Measurements from ENCODE around the gene KIAA0930.
A peak's percentile ranks its signal among the peaks of the same experiment; 100 is the strongest.
"Not testable (repeated sequence)": the region's sequence is repeated elsewhere in the genome, so short reads cannot be mapped to it uniquely, and the experiment has no call there.

Gene KIAA0930

DNA sequence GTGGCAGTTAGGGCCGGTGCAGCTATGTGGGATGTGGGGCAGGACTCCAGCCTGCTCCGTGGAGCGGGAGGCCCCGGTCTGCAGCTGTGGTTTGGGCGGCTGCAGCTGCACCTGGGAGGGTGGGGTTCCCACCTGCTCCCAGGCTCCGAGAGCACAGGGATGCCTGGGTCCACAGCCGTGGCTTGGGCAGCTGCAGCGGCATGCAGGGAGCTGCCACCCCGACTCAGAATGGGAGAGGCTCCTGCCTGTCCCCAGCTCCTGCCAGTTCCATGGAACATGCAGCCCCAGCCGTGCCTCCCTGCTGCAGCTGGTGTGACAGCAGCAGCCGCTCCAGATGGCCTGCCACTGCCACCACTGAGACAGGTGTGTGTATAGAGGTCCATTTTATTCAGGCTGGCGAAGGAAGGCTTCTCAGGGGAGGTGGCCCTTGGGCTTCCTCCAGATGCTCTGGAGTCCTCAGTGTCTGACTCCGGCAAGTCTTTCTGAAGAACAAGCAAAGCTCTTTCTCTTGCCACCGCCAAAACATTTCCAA is 22.3 kb upstream of the KIAA0930 start:
- no peak for DNase-seq (ENCODE audit: low read depth, low spot score)

DNA sequence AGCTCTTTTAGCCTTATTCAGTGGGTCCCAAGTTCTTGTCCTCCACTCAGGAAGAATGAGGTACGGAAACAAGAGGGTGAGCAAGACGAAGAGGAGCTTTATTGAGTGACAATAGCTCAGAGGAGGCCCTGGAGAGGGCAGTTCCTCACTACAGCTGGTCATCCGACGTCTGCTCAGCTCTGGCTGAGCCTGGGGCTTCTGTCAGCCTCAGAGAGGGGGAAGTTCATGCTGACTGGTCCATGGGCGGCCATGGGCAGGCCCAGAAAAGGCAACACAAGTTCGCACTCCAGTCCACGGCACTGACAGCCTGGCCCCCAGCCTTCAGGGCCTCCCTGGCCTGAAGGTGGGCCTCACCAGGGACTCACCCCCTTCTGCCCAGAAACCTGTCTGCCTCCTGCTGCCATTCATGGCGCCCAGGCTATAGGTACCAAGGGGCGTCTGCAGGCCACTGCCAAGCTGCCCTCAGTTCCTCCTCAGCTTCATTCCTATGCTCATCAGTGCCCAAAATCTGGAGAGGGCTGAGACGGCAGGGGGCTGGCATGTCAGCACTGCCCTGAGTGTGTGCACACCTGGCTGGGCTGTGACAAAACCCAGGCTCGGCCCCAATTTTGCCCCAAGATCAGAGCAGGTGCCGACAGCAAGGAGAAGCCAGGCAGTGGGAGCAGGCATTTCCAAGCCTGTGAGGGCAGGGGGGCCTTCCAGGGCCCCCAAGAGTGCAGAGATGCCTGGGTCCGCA is 21.7 kb upstream of the KIAA0930 start:
- DNase-seq (ENCODE audit: low read depth, low spot score), result no peak

DNA sequence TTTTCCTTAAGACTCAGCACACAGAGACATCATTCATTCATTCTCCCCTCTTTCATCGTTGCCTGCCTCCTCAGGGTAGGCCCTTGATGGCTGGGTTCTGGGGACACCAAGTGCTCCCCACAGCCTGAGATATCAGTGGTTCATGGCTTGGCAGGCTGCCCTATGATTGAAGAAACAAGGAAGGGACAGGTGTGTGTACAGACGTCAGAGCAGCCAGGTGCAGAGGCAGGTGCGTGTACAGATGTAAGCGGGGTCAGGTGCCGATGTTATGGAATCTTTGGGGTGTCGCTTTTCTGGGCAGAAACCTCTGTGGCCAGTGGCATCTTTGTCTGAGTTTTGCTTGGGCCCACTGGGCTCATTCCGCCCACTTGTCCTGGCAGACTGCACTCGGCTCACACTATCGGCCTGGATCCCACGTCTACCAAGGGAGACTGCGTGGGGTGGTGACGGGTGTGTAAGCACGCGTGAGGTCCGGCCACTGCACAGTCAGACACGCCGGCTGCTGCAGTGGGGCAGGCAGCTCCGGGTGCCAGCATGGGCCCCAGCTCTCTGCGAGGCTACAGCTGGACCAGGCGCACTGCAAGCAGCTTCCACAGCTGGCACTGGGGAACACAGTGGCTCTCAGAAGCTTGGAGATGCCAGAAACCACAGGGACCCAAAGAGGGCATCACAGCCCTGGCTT is 20.9 kb upstream of the KIAA0930 start:
- no peak for DNase-seq (ENCODE audit: low read depth, low spot score)

DNA sequence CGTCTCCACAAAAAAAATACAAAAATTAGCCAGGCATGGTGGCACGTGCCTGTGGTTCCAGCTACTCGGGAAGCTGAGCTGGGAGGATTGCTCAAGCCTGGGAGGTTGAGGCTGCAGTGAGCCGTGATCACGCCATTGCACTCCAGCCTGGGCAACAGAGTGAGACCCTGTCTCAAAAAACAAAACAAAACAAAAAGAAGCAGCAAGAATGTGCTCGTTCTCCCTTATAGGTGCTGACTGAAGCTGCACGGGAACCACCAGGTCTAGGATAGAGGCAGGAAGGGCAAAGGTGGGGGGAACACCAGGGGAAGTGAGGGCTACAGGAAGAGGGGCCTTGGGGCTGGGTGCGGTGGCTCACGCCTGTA is 19.7 kb upstream of the KIAA0930 start:
- DNase-seq (ENCODE audit: low read depth, low spot score), result not testable (repeated sequence)

DNA sequence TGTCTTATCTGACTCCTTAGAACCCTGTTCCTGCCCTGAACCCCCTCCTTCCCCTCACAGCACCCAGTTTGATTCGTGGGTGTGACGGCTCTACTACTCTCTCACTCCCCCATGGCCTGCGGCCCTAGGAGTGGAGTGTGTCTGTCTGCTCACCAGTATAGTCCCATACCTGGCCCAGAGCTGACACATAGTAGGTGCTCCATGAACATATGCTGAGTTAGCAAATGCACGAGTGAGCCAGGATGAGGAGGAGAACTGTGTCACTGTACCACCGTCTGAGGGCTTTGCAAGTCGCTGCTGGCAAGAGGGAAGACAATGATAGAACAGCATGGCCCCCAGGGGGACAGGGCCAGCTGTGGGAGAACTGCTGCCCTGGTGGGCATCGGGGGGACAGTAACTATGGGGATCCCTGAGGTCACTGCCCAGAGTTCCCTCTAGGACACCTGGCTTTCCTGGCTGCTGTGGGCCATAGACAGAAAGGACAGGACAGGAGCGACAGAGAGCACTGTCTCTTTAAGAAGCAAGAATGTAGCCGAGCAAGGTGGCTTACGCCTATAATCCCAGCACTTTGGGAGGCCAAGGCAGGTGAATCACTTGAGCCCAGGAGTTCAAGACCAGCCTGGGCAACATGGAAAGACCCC is 19.2 kb upstream of the KIAA0930 start:
- DNase-seq (ENCODE audit: low read depth, low spot score), result no peak

DNA sequence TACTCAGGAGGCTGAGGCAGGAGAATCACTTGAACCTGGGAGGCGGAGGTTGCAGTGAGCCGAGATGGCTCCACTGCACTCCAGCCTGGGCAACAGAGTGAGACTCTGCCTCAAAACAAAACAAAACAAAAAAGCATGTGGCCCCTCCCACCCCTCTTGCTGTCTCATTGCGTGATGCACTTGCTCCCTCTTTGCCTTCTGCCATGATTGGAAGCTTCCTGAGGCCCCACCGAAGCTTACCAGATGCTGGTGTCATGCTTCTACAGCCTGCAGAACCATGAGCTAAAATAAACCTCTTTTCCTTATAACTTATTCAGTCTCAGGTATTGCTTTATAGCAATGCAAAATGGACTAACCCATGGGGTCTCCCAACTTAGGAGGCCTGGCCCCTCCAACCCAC is 17.2 kb upstream of the KIAA0930 start:
- DNase-seq (ENCODE audit: low read depth, low spot score), result not testable (repeated sequence)

DNA sequence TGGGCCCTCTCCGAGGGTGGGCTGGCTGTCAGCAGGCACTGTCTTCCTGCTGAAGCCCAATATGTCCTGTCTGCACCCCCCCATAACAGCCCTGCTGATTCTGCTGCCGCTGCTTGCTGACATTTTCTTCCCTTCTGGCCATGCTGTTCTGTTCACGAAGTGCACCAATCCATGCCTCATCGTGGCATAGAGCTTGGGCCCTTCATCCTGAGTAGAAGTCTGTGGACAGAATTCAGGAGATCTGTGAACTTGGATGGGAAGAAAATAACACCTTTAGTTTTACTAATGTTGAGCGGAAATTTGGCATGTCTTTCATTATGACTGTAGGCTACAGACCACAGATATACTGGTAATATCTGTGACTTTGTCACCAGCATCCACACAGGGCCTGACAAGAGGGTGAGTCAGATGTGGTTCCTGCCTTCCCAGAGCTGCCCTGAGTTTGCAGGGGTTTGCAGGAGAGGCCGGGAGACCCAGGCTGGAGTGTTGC is 14.1 kb upstream of the KIAA0930 start:
- DNase-seq (ENCODE audit: low read depth, low spot score), result no peak

DNA sequence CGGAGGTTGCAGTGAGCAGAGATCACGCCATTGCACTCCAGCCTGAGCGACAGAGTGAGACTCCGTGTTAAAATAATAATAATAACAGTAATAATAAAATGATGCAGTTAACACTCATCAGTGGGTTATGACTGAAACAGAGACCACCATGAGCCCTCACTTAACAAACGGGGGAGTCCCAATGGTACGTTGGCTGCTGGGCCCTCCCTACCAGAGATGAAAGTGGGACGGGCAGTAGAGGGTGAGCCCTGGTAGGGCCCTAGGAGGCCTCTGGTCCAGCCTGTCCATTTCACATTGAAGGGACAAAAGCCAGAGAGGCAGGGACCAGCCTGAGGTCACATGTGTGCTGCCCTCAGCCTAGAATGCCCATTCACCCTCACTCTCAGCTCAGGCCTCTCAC is 13.7 kb upstream of the KIAA0930 start:
- DNase-seq (ENCODE audit: low read depth, low spot score), result no peak

DNA sequence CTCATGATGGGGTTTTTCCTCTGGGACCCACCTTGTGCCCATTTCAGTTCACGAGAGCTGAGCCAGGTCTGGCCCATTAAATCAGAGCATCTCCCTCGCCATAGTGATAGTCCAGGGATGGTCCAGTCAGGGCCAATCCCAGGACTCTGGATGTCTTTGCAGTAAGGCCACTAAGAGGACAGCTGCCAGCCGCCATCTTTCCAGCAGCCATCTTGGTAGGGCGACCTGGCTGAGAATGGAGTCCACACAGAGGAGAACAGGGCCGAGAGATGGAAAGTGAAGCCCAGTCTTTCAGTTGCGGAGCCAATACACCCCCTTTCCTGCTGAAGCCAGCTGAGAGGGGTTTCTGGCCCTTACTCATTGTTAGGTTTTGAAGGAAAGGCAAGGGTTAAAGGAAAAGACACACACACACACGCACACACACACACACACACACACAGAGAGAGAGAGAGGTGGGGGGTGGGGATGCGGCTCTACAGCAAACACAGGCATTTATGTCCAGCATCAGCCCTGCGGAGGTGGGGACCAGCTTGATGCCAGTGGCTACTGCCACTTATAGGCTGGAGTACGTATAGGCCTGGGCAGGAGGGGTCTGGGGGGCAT is 12.4 kb upstream of the KIAA0930 start:
- no peak for DNase-seq (ENCODE audit: low read depth, low spot score)

DNA sequence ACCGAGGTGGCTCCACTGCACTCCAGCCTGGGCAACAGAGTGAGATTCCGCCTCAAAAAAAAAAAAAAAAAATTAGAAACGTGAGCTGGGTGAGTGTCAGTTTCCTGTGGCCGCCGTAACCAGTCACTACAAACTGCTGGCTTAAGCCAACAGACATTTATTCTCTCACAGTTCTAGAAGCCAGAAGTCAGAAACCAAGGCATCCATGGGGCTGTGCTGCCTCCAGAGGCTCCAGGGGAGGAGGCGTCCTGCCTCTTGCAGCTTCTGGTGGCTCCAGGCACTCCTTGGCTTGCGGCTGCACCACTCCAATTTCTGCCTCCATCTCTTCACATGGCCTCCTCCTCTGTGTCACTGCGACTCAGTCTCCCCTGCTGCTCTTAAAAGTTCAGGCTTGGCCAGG is 11.1 kb upstream of the KIAA0930 start:
- DNase-seq (ENCODE audit: low read depth, low spot score), result no peak

DNA sequence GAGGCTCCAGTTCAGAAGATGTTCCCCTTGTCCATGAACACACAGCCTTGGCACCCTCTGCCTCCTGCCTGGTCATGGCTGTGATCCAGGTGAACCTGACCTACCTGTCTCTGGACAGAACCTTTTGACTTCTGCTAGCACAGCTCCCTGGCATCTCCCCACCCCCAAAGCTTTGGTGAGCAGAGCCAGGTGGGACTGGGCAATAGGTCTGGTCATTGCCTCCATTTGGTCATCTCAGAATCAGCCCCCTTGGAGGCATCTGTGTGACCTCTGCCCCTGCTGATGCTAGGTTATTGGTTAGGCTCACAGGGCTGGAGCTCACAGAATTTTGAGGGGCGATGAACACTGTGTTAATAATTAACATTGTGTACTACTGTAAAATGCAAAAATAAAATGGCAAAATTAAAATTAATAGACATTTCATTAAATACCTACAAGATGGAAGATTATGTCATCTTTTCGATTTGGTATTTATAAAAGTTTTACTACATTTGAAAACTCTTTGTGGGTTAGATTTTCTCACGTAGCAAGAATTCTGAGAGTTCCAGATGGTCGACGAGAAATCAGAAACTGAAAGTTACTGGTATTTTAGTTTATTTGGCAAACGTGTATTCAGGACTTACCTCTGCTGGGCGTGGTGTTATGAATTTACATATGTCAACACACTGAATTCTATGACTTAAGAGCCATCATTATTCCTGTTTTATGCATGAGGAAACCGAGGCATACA is 8.3 kb upstream of the KIAA0930 start:
- no peak for DNase-seq (ENCODE audit: low read depth, low spot score)

DNA sequence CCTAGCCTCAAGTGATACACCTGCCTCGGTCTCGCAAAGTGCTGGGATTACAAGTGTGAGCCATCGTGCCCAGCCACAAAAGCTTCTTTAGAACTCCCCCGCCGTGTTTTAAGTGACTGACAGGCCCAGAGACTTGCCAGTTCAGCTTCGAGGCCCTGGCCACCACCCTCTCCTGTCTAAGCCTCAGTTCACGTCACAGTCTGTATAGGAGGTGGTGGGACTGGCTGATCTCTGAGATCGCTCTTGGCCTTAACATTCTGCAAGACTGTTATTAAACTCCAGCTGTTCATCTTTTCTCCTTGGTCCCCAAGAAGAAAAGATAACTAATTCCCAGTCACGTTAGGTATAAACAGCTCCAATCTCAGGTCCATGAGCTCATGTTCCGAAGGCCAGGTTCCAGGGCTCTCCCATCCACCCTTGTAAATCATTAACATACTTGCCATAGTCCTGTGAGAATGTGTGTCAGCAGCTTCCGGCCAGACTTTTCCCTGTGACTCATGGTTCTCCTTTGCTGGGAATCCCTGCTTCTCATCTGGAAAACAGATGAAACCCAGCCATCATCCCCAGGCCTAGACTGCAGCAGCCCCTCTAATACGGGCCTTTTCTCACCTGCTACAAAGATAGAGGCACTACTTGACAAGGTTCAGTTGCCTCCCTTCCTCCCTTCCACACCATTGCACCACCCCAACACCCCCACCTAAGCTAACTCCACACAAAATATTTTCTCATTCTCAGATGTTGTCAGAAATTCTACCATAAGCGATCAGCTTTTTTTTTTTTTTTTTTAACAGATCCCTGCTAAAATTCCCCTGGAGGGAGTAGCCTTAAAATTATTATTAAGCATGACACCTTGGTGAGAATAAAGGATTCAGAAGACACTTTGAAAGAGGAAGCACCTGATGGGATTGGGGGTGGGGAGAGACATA is 5.6 kb upstream of the KIAA0930 start:
- DNase-seq (ENCODE audit: low read depth, low spot score), result peak; percentile 39

DNA sequence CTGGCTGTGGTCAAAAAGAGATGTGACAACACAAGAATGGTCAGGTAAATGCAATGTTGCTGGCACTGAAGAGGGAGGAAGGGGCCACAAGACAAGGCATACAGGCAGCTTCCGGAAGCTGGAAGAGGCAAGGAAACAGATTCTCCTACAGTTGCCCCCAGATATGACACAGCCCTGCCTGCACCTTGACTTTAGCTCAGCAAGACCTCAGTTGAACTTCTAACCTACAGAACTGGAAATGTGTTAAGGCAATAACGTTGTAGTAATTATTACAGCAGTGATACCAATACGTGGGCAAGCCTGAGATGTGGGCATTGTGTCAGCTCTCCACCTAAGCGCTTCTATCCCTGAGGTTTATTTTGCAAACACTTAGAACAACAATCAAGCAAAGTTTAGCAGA is 4.2 kb upstream of the KIAA0930 start:
- DNase-seq (ENCODE audit: low read depth, low spot score), result no peak

DNA sequence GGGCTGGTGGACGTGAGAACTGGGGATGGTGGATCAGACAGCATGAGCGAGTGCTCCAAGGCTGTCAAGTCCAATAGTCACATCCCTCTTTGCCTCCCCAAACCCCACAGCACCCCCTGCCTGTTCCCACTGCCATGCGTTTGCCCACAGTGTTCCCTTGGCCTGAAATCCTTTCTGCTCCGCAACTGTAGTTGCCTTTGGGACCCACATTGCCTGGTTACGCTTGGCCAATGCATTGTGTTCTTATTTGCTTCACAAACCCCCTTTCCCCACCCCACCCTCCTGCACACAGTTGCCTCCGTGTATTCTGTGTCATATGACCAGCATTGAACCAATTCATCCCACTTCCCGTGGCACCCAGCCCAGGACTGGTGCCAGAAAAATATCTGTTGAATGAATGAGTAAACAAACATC is 2.1 kb upstream of the KIAA0930 start:
- DNase-seq (ENCODE audit: low read depth, low spot score), result no peak

DNA sequence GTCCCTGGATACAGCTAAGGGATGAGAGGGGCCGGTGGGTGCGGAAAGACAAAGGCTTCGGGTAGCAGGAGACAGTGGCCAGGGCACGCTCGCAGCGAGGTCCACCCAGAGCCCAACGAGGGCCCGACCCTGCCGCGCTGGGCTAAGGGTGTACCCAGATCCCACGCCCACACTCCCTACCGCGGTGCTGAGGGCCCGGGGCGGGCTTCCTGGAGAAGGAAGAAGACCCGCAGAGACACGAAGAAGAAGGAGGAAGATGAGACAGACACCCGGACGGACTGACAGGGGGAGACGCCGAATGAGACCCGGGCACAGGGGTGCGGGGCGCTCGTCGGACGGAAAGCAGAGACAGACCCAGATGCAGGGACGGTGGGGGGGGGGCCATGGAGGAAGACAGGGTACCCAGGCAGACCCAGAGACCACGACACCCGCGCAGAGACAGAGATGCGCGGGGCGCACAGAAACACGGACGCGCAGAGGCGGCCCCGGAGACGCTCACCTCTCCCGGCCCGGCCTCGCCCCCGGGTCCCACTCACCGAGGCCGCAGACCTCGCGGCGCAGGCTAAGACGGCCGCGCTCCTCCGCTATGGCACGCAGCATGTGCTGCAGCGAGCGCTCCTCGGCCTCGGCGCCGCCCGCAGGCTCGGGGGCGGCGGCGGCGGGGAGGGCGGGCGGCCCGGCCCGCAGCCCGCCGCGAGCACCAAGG is 437 bp downstream of the KIAA0930 start:
- no peak for DNase-seq (ENCODE audit: low read depth, low spot score)

DNA sequence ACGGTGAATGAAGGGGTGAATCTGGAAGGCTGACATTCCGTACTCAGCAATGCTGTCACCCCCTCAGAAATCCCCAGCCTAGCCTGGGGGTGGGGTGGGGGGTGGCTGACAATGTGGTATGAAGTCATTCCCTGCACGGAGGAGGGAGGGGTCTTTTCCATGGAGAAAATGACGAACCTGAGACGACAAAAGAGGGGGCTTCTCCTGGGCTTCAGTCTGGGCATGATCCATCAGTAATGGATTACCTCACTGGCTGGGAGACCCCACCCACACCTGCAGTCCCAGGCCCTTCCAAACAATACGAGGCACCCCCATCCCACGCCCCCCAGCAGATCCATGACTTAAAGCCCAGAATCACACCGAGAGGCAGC is 1.0 kb downstream of the KIAA0930 start:
- no peak for DNase-seq (ENCODE audit: low read depth, low spot score)

DNA sequence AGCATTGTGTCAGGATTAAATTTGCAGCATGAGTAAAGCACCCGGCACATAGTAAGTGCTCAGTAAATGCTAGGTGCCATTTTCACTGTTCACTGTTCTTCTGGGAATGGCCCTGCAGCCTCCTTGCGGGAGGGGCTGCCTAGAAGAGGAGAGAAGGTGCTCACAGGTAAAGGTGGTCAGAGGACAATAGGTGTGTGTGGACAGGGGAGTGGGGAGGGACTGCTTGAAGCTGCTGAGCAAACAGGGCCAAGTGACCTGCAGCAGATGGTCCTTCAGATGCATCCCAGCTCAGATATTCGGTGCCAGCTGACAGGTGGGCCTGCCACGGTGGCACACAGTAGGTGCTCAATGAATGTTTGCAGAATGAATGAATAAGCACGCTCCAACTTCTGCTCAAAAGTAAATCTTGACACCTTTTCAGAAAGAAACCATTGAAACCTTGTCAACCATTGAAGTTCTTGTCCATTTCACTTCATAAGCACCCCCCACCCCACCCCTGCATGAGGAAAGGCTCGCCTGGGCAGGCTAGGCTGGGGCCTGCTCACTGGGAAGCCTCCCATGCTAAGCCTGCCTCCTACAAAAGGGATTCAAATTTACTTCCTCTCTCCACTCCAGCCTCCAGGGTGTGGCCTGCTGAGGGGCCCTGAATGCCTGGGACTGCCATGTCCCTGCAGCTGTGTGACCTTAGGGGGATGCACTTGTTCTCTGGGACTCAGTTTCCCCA is 1.6 kb downstream of the KIAA0930 start:
- DNase-seq (ENCODE audit: low read depth, low spot score), result no peak

DNA sequence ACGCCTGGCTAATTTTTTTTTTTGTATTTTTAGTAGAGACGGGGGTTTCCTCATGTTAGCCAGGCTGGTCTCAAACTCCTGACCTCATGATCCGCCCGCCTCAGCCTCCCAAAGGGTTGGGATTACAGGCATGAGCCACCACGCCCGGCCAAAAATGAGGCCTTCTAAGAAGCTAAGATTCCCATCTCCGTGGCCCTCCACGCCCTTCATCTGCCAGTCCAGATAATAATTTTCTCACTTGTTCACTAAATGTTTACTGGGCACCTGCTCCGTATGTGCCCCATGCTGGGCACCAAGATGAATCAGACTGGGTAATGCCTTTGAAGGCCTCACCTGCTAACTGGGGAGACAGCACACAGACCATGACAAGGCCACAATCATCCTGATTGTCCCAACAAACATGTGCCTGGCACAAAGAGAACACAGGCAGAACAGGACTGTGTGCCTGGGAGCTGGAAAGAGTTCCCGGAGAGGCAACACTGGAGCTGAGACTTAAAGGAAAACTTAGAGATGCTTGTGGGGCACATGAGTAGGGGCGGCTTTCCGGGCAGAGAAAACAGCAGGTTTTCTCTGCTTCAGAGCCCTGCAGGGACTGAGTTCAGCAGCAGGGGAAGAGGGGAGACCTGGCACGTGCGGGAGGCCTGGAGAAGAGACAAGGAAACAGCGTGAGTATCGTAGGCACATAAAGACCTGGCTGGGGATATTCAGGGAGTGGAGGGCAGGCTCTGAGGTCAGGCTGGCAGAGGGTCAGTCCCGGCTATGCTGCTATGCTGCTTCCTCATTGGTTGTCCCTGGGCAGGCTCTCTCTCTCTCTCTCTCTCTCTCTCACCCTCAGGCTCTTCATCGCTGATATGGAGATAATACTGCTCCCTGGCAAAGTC is 2.4 kb downstream of the KIAA0930 start:
- DNase-seq (ENCODE audit: low read depth, low spot score), result no peak

Measured in brain pericyte (primary cell).